ENCODE results near the gene KIF1A. TPM values are rescaled to one million over a fixed set of nuclear protein-coding genes. Genes with fewer than 3 reads are reported as not detected.

Gene KIF1A
- total RNA-seq, 1 experiment from 2014 or later: not detected

DNA sequence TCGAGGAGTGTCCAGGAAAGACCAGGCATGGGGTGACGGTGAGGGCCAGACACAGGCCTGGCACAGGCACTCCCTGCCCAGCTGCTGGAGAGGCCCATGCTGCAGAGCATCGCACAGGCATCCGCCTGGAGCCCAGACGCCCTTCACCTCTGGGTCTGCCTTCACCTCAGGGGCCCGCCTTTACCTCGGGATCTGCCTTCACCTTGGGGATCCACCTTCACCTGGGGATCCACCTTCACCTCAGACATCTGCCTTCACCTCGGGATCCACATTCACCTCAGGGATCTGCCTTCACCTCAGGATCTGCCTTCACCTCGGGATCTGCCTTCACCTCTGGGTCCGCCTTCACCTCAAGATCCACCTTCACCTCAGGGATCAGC lies 7.7 kb downstream of the KIF1A start:
- TF ChIP-seq, protein P1, sequence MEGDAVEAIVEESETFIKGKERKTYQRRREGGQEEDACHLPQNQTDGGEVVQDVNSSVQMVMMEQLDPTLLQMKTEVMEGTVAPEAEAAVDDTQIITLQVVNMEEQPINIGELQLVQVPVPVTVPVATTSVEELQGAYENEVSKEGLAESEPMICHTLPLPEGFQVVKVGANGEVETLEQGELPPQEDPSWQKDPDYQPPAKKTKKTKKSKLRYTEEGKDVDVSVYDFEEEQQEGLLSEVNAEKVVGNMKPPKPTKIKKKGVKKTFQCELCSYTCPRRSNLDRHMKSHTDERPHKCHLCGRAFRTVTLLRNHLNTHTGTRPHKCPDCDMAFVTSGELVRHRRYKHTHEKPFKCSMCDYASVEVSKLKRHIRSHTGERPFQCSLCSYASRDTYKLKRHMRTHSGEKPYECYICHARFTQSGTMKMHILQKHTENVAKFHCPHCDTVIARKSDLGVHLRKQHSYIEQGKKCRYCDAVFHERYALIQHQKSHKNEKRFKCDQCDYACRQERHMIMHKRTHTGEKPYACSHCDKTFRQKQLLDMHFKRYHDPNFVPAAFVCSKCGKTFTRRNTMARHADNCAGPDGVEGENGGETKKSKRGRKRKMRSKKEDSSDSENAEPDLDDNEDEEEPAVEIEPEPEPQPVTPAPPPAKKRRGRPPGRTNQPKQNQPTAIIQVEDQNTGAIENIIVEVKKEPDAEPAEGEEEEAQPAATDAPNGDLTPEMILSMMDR (conservative IDR thresholded peaks at IDR 0.05; ENCODE audit: low read depth, low read length): no peak
- TF ChIP-seq EZH2 (IDR thresholded peaks at IDR 0.05; ENCODE audit: low read length, unreplicated experiment): no peak
- no peak for TF ChIP-seq EZH2phosphoT487 (IDR thresholded peaks at IDR 0.05; ENCODE audit: borderline replicate concordance, low read length)
- ChIA-PET POLR2A (ENCODE audit: unreplicated experiment) (no interaction called here), CTCF (no interaction called here)
- BruUV-seq (replicated peaks): no TSS peak
- H3K79me2 ChIP-seq (ENCODE audit: low read length): no peaks in the 10 kb centered on the region
- H3K9me2 ChIP-seq (replicated peaks; ENCODE audit: low read length): no peaks in the 10 kb centered on the region
- no peak overlapping the region for H3K4me2 ChIP-seq (ENCODE audit: low read length)
- intact Hi-C loops (cut with micrococcal nuclease): no loop called here
- H3K27me3 ChIP-seq (ENCODE audit: low read length): 0 out of 2 replicates have a peak, but pooled peaks cover 5% of the 10 kb centered on the region
- ATAC-seq (no peak), DNase-seq (no peak)
- H2AFZ ChIP-seq (ENCODE audit: low read length): no peak overlapping the region
- H3K4me1 ChIP-seq (ENCODE audit: insufficient read depth, low read length): no peaks in the 10 kb centered on the region
- no peaks in the 10 kb centered on the region for H3F3A ChIP-seq (ENCODE audit: low read length, unreplicated experiment)
- no peak overlapping the region for H3K9ac ChIP-seq (ENCODE audit: low read length)
- H3K27ac ChIP-seq (ENCODE audit: low read length): no peak overlapping the region
- no peaks in the 10 kb centered on the region for H4K20me1 ChIP-seq (ENCODE audit: low read length)
- H3K4me3 ChIP-seq (ENCODE audit: low read length): no peak overlapping the region
- H3K36me3 ChIP-seq (ENCODE audit: low read depth, low read length): no peaks in the 10 kb centered on the region
- H3K9me3 ChIP-seq (ENCODE audit: low read length): no peaks in the 10 kb centered on the region

DNA sequence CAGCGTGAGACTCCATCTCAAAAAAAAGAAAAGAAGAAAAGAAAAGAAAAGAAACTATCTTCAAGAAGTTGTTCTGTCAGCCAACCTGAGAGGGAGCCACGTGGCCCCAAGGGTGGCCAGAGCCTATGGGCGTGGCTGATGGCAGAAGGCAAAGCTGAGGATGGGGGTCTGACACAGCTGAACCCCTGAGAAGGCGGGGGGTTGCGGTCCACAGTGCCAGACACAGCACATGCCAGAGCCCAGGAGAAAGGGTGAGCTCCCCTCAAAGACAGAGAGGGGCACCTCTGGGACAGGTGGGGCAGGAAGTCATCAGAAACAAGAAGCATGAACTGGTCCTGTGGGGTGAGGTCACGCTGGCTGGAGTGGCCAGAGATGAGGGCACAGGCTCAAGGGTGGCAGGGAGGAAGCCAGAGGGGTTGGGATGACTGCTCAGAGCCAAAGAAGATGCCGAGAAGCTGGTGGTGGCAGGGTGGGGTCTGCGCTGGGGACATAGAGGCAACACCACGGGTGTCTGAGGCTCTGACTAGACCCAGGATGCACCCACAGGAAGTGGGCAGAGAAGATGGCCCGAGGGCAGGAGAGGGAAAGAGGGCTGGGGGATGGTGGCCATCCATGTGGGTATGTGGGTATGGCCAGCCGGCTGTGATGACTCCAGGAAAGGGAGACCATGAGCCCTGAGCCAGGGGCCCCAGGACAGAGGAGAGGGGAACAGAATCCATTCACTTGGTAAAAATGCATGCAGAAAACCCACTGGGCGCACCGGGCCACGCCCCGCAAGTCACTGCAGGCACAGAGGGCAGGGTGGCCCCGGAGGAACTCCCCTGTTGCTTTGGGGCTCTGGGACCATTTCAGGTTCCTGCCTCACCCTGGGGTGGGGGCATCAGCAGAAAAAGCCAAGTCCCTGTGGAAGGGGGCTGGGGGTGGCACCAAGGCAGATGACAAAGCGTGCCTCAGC lies 8.4 kb downstream of the KIF1A start:
- Histone ChIP-seq H3K4me3 (ENCODE audit: low read length) (no peak overlapping the region), H3K27me3 (ENCODE audit: low read length) (peaks cover 7% of the 10 kb centered on the region; the same call in 1 of the 2 replicates), H3K79me2 (ENCODE audit: low read length) (no peaks in the 10 kb centered on the region), H4K20me1 (ENCODE audit: low read length) (no peaks in the 10 kb centered on the region), H2AFZ (ENCODE audit: low read length) (no peak overlapping the region), H3F3A (ENCODE audit: low read length, unreplicated experiment) (no peaks in the 10 kb centered on the region), H3K9me3 (ENCODE audit: low read length) (no peaks in the 10 kb centered on the region), H3K9me2 (replicated peaks; ENCODE audit: low read length) (no peaks in the 10 kb centered on the region), H3K36me3 (ENCODE audit: low read depth, low read length) (no peaks in the 10 kb centered on the region), H3K9ac (ENCODE audit: low read length) (no peak overlapping the region), H3K4me1 (ENCODE audit: insufficient read depth, low read length) (no peaks in the 10 kb centered on the region), H3K4me2 (ENCODE audit: low read length) (no peak overlapping the region), H3K27ac (ENCODE audit: low read length) (no peak overlapping the region)
- BruUV-seq (replicated peaks): no TSS peak
- DNase-seq: no peak
- intact Hi-C loops (cut with micrococcal nuclease): no loop called here
- ATAC-seq: no peak
- ChIA-PET CTCF (interaction anchor here (0.5 to 1.5 kb wide), 2 partner anchors 8 to 29 kb away, joined by 5 to 13 read pairs; partner anchors contain the start of gene KIF1A), POLR2A (ENCODE audit: unreplicated experiment) (no interaction called here)
- no peak for TF ChIP-seq EZH2 (IDR thresholded peaks at IDR 0.05; ENCODE audit: low read length, unreplicated experiment)
- TF ChIP-seq EZH2phosphoT487 (IDR thresholded peaks at IDR 0.05; ENCODE audit: borderline replicate concordance, low read length): no peak
- TF ChIP-seq, protein P1 (conservative IDR thresholded peaks at IDR 0.05; ENCODE audit: low read depth, low read length): no peak

DNA sequence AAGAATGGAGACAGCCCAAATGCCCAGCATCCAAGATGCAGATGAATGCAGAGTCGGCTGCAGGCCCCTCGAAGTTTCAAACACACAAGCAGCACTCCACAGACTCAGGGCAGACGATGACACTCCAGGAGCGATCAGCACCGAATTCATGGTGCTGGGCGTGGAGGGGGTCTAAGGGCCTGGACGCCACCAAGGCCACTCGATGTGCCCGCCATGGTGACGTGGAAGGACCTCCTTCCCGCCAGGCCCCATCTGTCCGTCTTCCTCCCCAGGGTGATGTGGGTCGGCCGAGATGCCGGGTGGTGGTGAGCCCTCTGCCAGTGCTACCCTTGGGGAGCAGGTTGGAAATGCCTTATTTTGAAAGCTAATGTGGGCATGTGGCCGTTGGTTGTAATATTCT lies 9.4 kb downstream of the KIF1A start:
- Histone ChIP-seq H3K4me1 (ENCODE audit: insufficient read depth, low read length) (no peaks in the 10 kb centered on the region), H3K9ac (ENCODE audit: low read length) (no peak overlapping the region), H3K36me3 (ENCODE audit: low read depth, low read length) (no peaks in the 10 kb centered on the region), H2AFZ (ENCODE audit: low read length) (no peak overlapping the region), H3F3A (ENCODE audit: low read length, unreplicated experiment) (no peaks in the 10 kb centered on the region), H3K9me3 (ENCODE audit: low read length) (no peaks in the 10 kb centered on the region), H3K4me3 (ENCODE audit: low read length) (no peak overlapping the region), H3K4me2 (ENCODE audit: low read length) (no peak overlapping the region), H3K9me2 (replicated peaks; ENCODE audit: low read length) (no peaks in the 10 kb centered on the region), H4K20me1 (ENCODE audit: low read length) (no peaks in the 10 kb centered on the region), H3K27ac (ENCODE audit: low read length) (no peak overlapping the region), H3K79me2 (ENCODE audit: low read length) (no peaks in the 10 kb centered on the region), H3K27me3 (ENCODE audit: low read length) (peaks cover 16% of the 10 kb centered on the region; the same call in 1 of the 2 replicates)
- DNase-seq (no peak), ATAC-seq (no peak)
- BruUV-seq (replicated peaks): no TSS peak
- intact Hi-C loops (cut with micrococcal nuclease): loop anchor here (1.0 kb wide), 1 partner anchor 30 kb away; no protein-coding TSS in a partner anchor
- ChIA-PET CTCF (interaction anchor here (1.5 kb wide), 1 partner anchor 30 kb away, joined by 13 read pairs; no protein-coding TSS in a partner anchor), POLR2A (ENCODE audit: unreplicated experiment) (no interaction called here)
- TF ChIP-seq, protein P1 (conservative IDR thresholded peaks at IDR 0.05; ENCODE audit: low read depth, low read length): no peak
- TF ChIP-seq EZH2 (IDR thresholded peaks at IDR 0.05; ENCODE audit: low read length, unreplicated experiment) (no peak), EZH2phosphoT487 (IDR thresholded peaks at IDR 0.05; ENCODE audit: borderline replicate concordance, low read length) (no peak)
